ENCODE results near the gene ABCC2. TPM values are rescaled to one million over a fixed set of nuclear protein-coding genes. Genes with fewer than 3 reads are reported as not detected.

ABCC2 gene
- total RNA-seq, 2 experiments from 2014 or later = 0.38 to 0.59 TPM

DNA sequence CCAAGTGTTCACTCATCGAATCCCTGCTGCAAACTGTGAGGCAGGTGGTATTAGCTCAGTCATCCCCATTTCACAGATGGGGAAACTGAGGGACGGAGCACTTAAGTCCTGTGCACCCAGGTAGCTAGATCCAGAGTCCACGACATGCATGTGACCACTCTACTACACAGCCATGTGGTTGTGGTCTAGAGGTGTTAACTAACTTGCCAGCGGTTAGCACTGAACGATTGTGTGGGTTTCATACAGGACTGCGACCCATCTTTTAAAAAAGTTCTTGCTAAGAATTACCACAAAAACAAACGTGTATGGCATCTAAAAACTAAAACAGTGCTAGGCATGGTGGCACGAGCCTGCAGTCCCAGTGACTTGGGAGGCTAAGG is 16.1 kb upstream of the ABCC2 start:
- DNase-seq (ENCODE audit: low spot score) = no peak
- Histone ChIP-seq H3K9me2 (ENCODE audit: insufficient read depth, low read length) (no peaks in the 10 kb centered on the region), H3K4me1 (ENCODE audit: insufficient read depth, low read length, poor library complexity, severe bottlenecking) (no peaks in the 10 kb centered on the region), H3K79me2 (ENCODE audit: insufficient read depth, low read depth, low read length) (no peaks in the 10 kb centered on the region), H3K4me2 (ENCODE audit: low read length) (no peak overlapping the region), H2AFZ (ENCODE audit: low read length) (no peak overlapping the region), H3K9me3 (ENCODE audit: low read length) (no peaks in the 10 kb centered on the region), H3K36me3 (ENCODE audit: insufficient read depth, low read length) (peaks cover 11% of the 10 kb centered on the region), H4K20me1 (ENCODE audit: insufficient read depth, low read length) (no peaks in the 10 kb centered on the region), H3K27ac (ENCODE audit: low read depth, low read length, poor library complexity, severe bottlenecking) (no peak overlapping the region), H3K4me3 (ENCODE audit: low read depth, low read length, poor library complexity, severe bottlenecking) (no peak overlapping the region)
- ChIA-PET CTCF (ENCODE audit: unreplicated experiment) (no interaction called here), POLR2A (no interaction called here)
- no TSS peak for BruUV-seq (replicated peaks)
- intact Hi-C loops (cut with micrococcal nuclease; ENCODE audit: unreplicated experiment) = no loop called here
- no peak for TF ChIP-seq EZH2phosphoT487 (IDR thresholded peaks at IDR 0.05; ENCODE audit: borderline replicate concordance, low read depth, low read length)
- TF ChIP-seq, protein P1, sequence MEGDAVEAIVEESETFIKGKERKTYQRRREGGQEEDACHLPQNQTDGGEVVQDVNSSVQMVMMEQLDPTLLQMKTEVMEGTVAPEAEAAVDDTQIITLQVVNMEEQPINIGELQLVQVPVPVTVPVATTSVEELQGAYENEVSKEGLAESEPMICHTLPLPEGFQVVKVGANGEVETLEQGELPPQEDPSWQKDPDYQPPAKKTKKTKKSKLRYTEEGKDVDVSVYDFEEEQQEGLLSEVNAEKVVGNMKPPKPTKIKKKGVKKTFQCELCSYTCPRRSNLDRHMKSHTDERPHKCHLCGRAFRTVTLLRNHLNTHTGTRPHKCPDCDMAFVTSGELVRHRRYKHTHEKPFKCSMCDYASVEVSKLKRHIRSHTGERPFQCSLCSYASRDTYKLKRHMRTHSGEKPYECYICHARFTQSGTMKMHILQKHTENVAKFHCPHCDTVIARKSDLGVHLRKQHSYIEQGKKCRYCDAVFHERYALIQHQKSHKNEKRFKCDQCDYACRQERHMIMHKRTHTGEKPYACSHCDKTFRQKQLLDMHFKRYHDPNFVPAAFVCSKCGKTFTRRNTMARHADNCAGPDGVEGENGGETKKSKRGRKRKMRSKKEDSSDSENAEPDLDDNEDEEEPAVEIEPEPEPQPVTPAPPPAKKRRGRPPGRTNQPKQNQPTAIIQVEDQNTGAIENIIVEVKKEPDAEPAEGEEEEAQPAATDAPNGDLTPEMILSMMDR (conservative IDR thresholded peaks at IDR 0.05; ENCODE audit: low read length) = no peak

DNA sequence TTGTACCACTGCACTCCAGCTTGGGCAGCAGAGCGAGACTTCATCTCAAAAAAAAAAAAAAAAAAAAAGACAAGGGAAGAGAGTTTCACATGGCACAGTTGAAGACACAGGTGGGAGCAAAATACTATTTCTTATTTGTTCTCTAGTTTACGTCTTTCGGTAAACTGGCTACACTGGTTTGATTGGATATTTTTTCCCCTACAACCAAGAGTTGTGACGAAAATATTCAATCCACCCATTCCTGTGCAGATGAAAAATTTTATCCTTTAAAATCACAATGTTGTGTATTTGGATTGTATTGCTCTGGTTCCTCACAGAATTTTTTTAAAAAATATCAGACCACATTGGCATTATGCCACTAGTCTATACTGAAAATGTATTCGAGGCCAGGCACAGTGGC is 14.5 kb upstream of the ABCC2 start:
- Histone ChIP-seq H3K27ac (ENCODE audit: low read depth, low read length, poor library complexity, severe bottlenecking) (no peak overlapping the region), H3K9me3 (ENCODE audit: low read length) (no peaks in the 10 kb centered on the region), H3K4me3 (ENCODE audit: low read depth, low read length, poor library complexity, severe bottlenecking) (no peak overlapping the region), H3K4me1 (ENCODE audit: insufficient read depth, low read length, poor library complexity, severe bottlenecking) (no peaks in the 10 kb centered on the region), H3K79me2 (ENCODE audit: insufficient read depth, low read depth, low read length) (no peaks in the 10 kb centered on the region), H3K4me2 (ENCODE audit: low read length) (no peak overlapping the region), H2AFZ (ENCODE audit: low read length) (no peak overlapping the region), H3K36me3 (ENCODE audit: insufficient read depth, low read length) (no peaks in the 10 kb centered on the region), H4K20me1 (ENCODE audit: insufficient read depth, low read length) (no peaks in the 10 kb centered on the region), H3K9me2 (ENCODE audit: insufficient read depth, low read length) (no peaks in the 10 kb centered on the region)
- ChIA-PET POLR2A (no interaction called here), CTCF (ENCODE audit: unreplicated experiment) (no interaction called here)
- no peak for TF ChIP-seq EZH2phosphoT487 (IDR thresholded peaks at IDR 0.05; ENCODE audit: borderline replicate concordance, low read depth, low read length)
- TF ChIP-seq, protein P1 (conservative IDR thresholded peaks at IDR 0.05; ENCODE audit: low read length) = no peak
- DNase-seq (ENCODE audit: low spot score) = no peak
- intact Hi-C loops (cut with micrococcal nuclease; ENCODE audit: unreplicated experiment) = no loop called here
- no TSS peak for BruUV-seq (replicated peaks)

DNA sequence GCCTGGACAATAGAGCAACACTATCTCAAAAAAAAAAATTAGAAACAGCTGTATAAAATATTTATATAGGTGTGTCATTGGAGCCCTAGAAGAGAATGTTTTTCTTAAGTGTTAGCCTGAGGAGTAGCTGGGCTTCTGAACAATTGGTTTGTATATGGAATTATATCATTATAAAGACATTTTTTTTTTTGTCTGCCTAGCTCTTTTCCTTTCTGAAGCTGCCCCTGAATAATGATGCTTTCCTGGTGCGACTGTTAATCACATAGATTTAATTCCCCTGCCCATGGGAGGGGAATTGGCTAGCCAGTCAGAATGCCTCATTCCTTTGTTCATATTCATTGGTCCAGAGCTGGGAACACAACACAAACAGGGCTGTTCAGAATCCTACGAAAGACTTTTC is 13.9 kb upstream of the ABCC2 start:
- intact Hi-C loops (cut with micrococcal nuclease; ENCODE audit: unreplicated experiment) = no loop called here
- H3K9me3 ChIP-seq (ENCODE audit: low read length) = no peaks in the 10 kb centered on the region
- BruUV-seq (replicated peaks) = no TSS peak
- no peaks in the 10 kb centered on the region for H4K20me1 ChIP-seq (ENCODE audit: insufficient read depth, low read length)
- TF ChIP-seq, protein P1 (conservative IDR thresholded peaks at IDR 0.05; ENCODE audit: low read length) = no peak
- TF ChIP-seq EZH2phosphoT487 (IDR thresholded peaks at IDR 0.05; ENCODE audit: borderline replicate concordance, low read depth, low read length) = no peak
- no peaks in the 10 kb centered on the region for H3K79me2 ChIP-seq (ENCODE audit: insufficient read depth, low read depth, low read length)
- H3K4me2 ChIP-seq (ENCODE audit: low read length) = no peak overlapping the region
- no peaks in the 10 kb centered on the region for H3K9me2 ChIP-seq (ENCODE audit: insufficient read depth, low read length)
- no peak for DNase-seq (ENCODE audit: low spot score)
- H3K36me3 ChIP-seq (ENCODE audit: insufficient read depth, low read length) = no peaks in the 10 kb centered on the region
- H3K27ac ChIP-seq (ENCODE audit: low read depth, low read length, poor library complexity, severe bottlenecking) = no peak overlapping the region
- H2AFZ ChIP-seq (ENCODE audit: low read length) = no peak overlapping the region
- no peak overlapping the region for H3K4me3 ChIP-seq (ENCODE audit: low read depth, low read length, poor library complexity, severe bottlenecking)
- ChIA-PET POLR2A (interaction anchor here (1.1 kb wide), 1 partner anchor 35 kb away, joined by 3 read pairs; no protein-coding TSS in a partner anchor), CTCF (ENCODE audit: unreplicated experiment) (interaction anchor here (0.6 kb wide), 1 partner anchor 9 kb away, joined by 3 read pairs; no protein-coding TSS in a partner anchor)
- no peaks in the 10 kb centered on the region for H3K4me1 ChIP-seq (ENCODE audit: insufficient read depth, low read length, poor library complexity, severe bottlenecking)

Data from OCI-LY7 (cell line).